HG03135 (cell line): ENCODE measurements around the gene JMJD4.

Experiments used
- ATAC-seq: cut with Tn5 transposase; IDR thresholded peaks from one replicate; pipeline ENCODE4 v1.9.1; 2021; ENCODE audit warnings: mild to moderate bottlenecking, moderate library complexity; ENCODE audit not compliant: unreplicated experiment

JMJD4 gene

GRCh38 chr1:227769047-227769935, 34.2 kb upstream of the JMJD4 start:
- ATAC-seq: no peak

- no peak for ATAC-seq
Observed at GRCh38 chr1:227768640-227769039, 33.5 kb upstream of the JMJD4 start.

GRCh38 chr1:227768125-227768439, 33.0 kb upstream of the JMJD4 start:
- ATAC-seq: no peak

- ATAC-seq: no peak
Observed at GRCh38 chr1:227767401-227768124, 32.5 kb upstream of the JMJD4 start.

DNA sequence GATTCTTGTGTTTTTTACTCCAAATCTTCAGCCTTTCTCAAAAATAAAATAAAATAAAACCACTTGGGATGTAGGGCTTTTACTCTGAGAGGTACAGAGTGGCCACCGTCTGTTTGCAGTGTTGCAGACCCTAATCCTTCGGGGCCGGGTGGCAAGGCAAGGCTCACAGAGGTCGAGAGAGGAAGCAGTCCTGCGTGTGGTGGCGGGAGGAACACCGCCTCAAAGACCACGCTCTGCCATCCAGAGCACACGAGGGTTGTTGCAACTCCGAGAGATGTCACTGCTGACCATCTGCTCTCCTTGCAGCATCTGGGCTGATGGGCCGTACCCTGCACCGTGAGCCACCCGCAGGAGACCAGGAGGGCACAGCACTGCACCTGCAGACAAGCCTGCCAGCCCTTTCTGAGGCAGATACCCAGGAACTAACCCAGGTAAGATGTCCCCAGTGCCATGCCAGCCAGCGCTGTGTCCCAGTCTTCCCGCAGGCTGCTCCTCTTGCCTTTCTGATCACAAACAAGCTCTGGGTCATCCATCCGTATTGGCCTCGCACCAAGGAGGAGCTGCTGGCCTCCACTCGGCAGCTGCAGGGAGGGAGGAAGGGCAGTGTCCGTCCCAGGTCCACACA, 31.7 kb upstream of the JMJD4 start:
- no peak for ATAC-seq

DNA sequence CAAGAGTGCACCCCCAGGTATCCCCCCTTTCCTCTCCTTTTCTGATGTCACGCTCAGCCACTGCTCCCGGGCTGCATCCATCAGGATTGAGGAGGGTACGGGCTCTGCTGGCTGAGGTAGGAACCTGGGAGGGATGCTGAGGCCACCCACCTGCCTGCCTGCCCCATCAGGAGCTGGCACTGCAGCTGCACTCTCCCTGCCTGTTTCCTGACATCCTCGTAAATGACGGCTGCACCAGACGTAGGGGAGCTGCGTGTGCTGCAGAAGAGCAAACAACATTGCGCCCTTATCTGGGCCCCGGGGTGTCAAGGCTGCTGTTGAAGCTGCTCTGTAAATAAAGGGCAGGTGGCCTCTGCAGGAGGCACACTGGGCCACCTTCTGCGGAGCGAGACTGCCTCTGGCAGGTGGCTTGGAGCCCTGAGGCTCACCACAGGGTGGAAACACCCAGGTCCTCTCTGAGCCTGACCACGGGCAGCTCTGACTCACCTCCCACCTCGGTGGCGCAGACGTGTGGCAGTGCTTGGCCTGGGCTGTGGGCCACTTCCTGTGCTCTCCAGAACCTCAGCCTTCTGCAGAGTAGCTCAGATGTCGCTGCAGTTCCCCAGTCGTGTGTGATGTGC, 31.0 kb upstream of the JMJD4 start:
- ATAC-seq: no peak

DNA sequence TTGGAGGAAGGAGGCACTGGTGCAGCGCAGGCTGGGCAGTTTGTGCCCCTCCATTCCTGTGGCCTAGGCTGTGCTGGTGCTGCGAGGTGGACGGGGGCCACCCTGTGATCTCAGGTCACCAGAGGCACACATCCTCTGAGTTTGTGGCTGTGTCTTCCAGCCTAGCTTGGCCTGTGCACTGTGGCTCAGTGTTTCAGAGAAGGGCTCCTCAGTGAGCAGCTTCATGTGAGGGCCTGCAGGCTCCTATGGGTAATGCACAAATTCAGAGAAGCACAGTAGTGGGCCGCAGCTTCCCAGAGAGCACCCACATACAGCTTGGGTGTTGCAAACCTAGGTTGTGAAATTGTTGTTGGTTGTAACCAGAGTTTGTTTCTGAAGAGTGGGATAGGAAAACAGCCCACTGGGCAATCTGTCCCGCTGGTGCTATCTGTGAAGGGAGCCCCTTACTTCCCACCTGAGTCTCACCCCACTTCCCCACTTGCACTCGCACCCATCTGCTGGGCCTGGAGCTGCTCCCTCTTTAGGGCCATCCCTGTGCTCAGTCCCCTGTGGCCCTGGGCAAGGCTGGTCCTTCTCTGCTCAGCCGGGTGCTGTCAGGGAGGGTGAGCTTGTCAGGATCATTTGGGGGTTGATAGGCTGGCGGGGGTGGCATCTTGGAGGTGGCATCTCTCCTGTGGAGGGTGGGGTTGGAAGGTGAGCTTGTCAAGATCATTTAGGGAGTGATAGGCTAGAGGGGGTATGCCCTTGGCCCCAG, 30.3 kb upstream of the JMJD4 start:
- no peak for ATAC-seq

DNA sequence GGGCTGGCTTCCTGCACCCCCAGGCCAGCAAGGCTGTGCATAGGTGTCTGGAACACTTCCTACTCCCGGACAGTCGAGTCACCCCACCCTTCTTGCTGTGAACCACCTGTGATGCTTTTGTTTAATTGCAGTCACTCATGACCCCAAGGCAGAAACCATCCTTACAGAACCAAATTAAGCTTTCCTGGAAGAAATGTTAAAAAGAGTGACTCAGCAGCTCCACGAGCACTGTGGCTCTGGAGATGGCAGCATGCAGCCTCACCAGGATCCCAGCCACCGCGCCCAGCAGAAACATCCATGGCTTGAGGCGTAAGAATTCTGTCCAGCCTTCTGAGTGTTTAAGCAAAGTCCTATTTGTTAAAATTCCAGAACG, 28.9 kb upstream of the JMJD4 start:
- ATAC-seq: no peak

DNA sequence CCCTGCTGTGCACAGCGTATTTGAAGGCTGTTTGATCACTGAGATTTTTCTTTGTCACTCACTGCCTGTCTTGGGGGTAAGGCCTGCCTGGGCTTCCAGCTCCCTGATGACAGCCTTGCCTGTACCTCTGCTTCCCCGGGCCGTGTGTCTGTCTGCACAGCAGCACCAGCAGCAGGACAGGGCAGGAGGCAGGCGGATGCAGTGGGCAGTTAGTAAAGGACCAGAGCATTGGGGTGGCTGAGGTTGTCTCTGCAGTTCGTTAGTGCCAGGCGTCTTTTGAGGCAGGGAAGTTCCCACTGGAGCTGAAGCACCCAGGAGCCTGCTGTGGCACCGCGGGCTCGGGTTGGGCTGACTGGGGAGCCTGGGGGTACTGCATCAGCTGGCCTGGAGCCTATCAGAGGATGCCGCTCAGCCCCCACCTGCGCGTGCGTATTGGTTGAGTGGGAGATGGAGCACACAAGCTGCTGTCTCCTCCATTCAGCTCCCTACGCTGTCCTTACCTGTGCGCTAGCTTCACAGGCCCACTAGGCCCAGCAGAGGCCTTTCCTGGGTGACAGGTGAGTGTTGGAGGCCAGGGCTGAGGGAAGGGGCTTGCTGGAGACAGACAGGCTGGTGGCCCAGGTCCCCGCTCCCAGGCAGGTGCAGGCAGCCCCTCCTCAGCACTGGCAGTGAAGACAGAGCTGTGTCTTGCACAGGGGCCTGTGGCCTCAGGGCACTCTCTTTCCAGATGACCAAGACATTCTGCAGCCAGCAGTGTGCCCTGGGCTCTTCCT, 28.3 kb upstream of the JMJD4 start:
- no peak for ATAC-seq

DNA sequence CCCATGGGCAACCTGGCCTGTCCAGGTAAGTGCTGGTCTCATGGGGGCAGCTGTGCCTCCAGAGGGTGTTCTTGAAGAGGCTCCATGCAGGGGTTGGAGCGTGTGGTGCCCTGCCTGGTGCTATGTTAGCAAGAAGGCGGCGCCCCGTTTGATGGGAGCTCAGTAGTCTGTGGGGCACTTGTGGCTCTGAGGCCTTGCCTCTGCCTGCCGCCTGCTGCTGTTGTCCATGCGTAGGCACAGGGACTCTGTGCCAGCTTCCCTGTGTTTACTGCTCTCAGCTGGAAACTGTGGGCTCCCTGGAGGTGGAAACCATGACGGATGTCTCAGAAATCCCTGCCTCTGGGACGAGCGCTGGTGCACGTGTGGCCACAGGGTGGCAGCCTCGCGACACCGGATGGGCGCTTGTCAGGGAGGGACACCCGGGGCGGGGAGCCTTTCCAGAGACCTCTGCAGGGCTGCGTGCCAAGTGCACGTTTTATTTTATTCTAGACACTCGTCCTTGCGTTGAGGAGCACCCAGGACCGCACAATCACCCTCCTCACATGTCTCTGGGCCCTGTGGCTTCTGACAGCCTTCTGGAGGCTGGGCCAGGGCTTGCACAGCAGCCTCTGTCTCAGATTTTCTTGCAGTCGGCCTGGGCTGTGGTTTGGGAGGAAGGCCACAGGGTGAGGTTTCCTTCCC, 27.3 kb upstream of the JMJD4 start:
- ATAC-seq: peak; percentile 76

GRCh38 chr1:227761621-227762230, 26.6 kb upstream of the JMJD4 start:
- ATAC-seq: no peak

DNA sequence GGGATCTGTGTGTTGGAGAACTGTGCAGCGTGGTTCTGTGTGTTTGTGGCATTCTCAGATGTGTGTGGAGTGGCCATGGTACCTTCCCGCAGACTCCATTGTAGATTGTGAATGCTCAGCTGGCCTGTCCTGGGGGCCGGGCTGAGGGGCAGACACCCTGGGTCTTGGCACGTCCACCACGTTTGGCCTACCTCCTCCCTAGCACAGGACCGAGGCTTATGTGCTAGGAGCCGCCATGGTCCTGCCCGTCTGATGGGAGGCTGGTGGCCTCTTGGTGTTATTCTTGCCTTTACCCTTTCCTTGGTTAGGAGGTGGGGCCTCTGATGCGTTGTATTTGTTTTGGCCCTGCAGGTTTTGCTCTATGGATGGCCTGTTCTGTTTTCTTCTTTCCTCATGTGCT, 25.3 kb upstream of the JMJD4 start:
- ATAC-seq: no peak

DNA sequence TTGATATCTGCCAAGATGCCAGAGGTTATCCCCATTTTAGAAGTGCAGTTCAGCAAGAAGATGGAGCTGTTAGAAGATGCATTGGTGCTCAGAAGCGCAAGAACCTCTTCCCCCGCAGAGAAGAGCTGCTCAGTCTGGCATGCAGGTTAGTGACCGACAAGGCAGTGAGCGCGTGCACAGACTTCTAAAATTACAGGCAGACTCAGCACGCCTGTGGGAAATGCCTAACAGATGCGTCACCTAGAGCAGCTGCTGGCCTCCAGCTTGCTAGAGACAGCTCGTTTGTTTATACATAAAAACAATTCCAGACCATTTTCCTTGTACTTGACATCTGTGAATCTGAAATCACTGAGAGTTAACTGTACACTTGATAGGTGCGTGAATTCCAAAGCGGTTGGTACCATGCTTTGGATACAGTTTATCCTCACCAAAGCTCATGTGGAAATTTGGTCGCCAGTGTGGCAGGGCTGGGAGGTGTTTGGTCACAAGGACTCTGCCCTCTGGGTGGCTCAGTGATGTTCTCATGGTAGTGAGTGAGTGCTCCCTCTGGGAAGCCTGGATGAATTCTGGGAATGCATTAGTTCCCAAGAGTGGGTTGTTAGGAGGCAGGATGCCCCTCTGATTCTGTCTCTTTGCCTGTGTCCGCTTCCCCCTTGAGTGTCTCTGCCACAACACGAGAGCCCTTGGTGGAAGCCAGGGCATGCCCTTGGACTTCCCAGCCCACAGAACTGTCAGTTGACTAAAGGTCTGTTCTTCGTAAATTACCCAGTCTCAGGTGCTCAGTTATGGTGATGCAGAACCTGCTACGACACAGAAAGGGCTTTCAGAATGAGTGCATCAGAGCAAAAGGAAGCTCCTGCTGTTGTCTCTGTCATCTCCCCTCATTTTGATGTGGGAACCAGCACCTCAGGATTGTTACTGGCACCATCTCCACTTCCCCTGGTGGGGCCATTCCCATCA, 24.5 kb upstream of the JMJD4 start:
- no peak for ATAC-seq

DNA sequence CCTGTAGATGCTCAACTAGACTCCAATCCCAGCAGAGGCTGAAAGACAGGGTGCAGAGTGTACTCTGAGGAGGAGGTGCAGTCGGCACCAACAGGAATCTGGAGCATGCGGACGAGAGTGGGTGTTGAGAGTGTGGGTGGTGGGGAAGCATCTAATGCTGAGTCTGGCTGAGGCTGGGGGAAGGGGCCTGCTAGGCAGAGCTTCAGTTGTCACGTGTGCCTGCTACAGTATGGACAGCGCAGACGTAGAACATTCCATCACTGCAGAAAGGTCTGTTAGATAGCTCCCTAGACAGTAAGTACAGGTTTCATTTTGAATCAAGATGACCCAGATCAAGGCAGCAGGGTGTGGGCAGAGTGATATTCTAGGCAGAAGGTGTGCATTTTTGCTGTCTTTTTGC, 23.3 kb upstream of the JMJD4 start:
- no peak for ATAC-seq

DNA sequence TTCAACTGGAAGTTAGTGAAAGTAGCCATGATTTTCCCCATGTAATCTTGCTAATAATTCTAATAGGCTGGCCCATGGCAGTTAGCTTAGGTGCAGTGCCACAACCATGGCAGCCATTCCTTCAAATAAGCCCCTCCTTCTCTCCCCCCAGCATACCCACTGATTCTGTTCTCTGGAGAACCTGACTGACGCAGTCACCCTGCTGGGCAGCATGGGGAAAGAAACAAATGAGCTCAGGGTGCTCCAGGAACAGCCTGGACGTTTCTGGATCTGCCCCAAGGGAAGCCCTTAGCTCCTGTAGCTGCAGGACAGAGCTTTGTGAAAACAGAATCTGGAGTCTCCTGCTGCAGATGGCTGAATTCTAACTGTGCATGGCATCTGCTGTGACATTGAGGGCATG, 22.7 kb upstream of the JMJD4 start:
- no peak for ATAC-seq

DNA sequence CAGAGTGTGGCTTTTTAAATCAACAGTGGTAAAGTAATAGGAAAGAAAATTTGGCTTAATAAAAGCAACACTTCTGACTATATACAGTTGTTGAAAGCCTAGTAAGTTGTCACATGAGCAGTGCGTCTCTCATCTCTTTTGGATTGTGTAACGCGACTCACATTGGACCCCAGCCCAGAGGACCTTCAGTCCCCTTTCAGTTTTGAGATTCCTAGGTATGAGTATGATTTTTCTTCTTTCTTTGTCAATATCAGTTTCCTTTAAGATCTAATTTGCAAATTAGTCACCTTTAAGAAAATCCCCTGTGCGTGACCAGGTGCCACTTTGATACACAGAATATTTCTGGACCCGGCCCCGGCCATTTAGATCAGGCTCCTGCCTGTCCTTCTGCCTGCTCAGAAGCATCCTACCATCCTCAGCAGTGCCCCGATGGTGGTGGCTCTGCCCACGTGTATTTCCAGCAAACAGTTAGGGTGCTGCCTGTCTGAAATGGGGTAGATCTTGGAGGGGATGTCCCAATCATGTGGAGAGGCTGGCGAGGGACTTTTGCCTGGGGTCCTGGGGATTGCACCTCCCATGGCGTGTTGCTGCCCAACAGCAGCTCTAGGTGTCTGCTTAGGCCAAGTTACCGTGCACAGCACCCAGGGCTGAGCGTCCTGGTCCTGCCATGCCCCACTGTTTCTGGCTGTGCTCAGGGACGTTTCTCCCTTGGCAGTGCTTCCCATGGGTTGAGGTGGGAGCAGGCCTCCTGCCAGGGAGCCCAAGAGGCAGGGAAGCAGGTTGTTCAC, 21.3 kb upstream of the JMJD4 start:
- ATAC-seq: no peak

DNA sequence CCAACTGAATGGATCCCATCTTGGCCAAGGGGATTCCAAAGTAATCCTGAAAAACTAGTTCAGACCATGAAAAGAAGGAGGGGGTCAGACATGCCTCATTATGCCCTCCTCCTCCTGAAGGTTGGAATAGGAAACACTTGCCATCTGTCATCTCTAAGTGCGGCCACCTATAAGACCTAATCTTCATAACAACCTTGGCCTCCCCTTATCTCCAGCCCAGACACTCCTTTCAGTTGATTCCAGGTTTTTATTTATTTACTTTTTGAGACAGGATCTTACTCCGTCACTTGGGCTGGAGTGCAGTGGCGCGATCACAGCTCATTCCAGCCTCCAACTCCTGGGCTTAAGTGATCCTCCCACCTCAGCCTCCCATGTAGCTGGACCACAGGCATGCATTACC, 19.9 kb upstream of the JMJD4 start:
- no peak for ATAC-seq
